C4-2B (cell line): ENCODE results near the gene RRAGC.
A peak's percentile ranks its signal among the peaks of the same experiment; 100 is the strongest.

Experiments used
- H3K27ac ChIP-seq: fragments of 450-650 bp; 2 replicates; pipeline ENCODE4 v1.5.1; 2017
- CTCF ChIP-seq: fragments of 450-650 bp; conservative IDR thresholded peaks from 2 replicates; pipeline ENCODE4 v1.5.1; 2017; ENCODE audit warnings: mild to moderate bottlenecking
- ZFX ChIP-seq: fragments of 450-650 bp; IDR thresholded peaks from 2 replicates; pipeline ENCODE4 v1.6.1; 2017

RRAGC gene

DNA sequence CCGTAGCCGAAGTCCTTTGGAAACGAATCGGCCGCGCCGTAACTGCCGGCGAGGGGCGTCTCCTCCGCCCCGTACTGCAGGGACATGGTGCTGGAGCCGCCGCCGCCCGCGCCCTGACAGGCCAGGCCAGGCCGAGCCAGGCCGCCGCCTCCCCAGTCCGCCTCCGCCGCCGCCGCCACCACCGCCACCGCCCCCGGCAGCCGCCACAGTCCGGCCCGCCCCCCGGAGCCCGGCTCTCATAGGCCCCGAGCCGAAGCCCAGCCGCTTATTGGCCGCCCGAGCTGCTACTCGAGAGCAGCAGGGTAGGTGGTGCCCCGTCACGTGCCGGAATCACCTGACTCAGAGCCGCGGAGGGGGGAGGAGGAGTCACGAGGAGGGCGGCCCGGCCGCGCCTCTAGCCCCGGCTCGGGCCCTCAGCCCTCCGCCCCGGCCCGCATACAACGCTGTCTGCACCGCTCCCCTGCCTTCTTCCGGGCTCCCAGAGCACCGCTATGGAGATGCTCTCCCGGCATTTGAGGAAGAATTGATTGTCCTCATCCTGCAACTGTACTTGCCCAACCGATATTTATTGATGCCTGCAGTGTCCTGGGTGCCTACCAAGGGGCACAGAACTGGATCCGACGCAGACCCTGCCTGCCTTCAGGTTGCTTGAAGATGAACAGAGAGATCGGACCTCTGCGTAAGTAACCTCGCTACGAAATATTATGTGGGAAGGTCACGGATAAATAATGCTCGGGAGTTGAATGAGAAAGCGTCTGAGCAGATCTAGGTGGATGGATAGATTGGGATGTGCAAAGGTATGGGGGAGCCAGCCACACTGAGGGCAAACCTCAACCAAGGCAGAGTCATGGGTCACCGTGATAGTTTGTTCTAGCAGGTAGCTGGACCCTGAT, at the start of gene RRAGC:
Gene RRAGC, minus strand, starts transcription at position 212 of the 893 bp plus-strand sequence. Its CDS starts 126 bp downstream, at position 86.
- peak within 1 kb of the TSS; percentile 69 for H3K27ac ChIP-seq

DNA sequence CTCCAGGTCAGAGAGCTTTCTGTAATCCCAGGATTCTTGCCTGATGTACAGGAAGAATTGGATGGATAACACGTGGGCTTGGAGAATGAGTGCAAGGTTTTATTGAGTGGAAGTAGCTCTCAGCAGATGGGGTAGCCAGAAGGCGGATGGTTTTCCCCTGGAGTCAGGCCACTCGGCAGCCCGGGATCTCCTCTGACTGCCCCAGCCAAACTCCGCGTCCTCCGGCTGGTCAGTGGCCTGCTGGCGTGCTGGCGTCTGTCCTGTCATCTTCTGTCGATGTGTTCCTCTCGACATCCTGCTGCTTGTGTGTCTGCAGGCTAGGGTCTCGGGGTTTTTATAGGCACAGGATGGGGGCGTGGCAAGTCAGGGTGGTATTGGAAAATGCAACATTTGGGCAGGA, 49.2 kb upstream of the RRAGC start:
- no peak overlapping the region for H3K27ac ChIP-seq

More for the DNA sequence above, at the start of gene RRAGC:
- TF ChIP-seq ZFX (peak; percentile 64), CTCF (no peak)

DNA sequence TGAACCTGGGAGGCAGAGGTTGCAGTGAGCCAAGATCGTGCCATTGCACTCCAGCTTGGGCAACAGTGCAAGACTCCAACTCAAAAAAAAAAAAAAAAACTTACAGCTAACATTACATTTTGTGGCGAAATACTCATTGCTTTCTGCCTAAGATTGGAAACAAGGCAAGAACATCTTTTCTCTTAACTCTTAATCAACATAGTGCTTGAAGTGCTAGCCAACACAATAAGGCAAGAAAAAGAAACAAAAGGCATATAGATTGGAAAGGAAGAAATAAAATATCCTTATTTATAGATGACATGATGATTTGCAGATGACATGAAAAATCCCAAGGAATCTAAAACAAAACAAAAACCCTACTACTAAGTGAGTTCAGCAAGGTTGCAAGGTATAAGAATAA, 46.4 kb upstream of the RRAGC start:
- H3K27ac ChIP-seq: no peak overlapping the region
- TF ChIP-seq CTCF (no peak), ZFX (no peak)

More for the DNA sequence above, 49.2 kb upstream of the RRAGC start:
- TF ChIP-seq CTCF: no peak

DNA sequence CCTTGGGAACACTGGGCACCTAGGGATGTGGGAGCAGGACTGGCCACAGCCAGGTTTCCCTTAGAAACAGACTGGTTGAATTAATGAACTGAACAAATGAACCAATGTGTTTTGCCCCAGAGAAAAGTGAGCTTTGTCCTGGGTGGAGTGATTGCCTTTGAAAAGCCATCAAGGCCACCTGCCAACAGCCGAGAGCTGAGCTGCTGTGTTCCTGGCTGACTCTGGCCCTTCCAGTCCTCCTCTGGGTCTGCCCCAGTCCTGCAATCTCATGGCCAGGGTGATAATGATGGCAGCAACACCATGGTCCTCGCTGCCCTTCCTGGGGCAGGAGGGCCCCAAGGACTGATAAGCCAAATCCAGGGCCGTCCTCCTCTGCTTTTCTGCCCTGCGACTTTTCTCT, 40.0 kb upstream of the RRAGC start:
- TF ChIP-seq CTCF: no peak
- TF ChIP-seq ZFX: no peak
- H3K27ac ChIP-seq: no peak overlapping the region

DNA sequence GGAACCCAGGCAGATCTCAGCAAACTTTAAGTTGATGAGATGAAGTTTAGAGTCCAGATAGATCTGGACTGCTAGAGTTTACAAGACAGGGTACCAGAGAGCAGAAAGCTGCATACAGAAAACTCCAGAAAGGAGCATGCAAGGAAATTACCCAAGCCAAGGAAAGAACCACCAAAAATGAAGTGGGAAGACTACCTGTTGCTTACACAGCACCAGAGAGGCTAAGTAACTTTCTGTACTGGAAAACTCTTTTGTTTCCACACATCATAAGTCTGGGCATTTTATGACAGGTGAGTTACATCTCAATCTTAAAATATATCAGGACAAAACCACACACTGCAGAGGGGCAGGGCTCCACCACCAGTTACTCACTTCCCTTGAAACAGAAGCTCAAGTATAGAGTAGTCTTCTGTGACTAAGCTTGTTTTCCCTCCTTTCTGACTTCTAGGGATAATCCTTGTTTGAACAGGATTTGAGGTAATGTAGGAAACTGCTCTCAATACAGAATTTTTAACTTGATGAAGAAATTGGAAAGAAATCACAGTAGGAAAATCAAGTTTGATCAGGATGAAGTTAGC, 39.2 kb upstream of the RRAGC start:
- H3K27ac ChIP-seq: no peak overlapping the region
- no peak for TF ChIP-seq ZFX
- no peak for TF ChIP-seq CTCF

DNA sequence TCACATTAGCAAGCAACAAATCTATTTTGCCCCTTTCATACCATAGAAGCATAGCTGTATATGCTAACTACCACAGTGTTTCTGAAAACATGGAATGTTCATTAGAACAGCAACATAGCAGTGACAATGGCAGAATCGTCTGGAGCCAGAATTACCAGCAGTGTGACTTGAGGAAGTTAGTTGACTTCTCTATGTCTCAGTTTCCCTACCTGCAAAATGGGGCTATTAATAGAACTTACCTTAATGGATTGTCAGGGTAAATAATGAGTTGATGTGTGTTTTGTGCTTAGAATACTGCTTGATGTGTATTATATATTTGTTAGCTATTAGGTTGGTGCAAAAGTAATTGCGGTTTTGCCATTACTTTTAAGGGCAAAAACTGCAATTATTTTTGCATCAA, 36.6 kb upstream of the RRAGC start:
- H3K27ac ChIP-seq: no peak overlapping the region
- TF ChIP-seq ZFX: no peak
- TF ChIP-seq CTCF: no peak

GRCh38 chr1:38892976-38893375, 33.4 kb upstream of the RRAGC start:
- TF ChIP-seq CTCF (no peak), ZFX (no peak)
- H3K27ac ChIP-seq: no peak overlapping the region
